Measurements from ENCODE around the gene PNKD.
A peak's percentile ranks its signal among the peaks of the same experiment; 100 is the strongest.

The PNKD gene

GRCh38 chr2:218327451-218328210 lies 57.3 kb downstream of the PNKD start:
- Histone ChIP-seq H2BK12ac (ENCODE audit: low read length) (no peak overlapping the region), H3K4me2 (ENCODE audit: insufficient read depth, low read length, poor library complexity, severe bottlenecking) (no peak overlapping the region), H3K9ac (ENCODE audit: low read depth, low read length, poor library complexity) (no peak overlapping the region), H3K36me3 (replicated peaks in 1 of 2; ENCODE audit: control insufficient read depth in 2 of 2, insufficient read depth in 2 of 2, low read length in 2 of 2) (no peaks in the 10 kb centered on the region), H2AFZ (ENCODE audit: low read length) (no peak overlapping the region), H2BK5ac (ENCODE audit: low read length) (no peak overlapping the region), H2BK120ac (ENCODE audit: low read depth, low read length) (no peak overlapping the region), H3K4me3 (ENCODE audit: low read length in 2 of 2) (no peak overlapping the region), H2AK5ac (ENCODE audit: low read depth, low read length) (no peak overlapping the region), H3K18ac (ENCODE audit: low read length) (no peak overlapping the region), H4K8ac (ENCODE audit: low read depth, low read length) (no peak overlapping the region), H3K27ac (replicated peaks; ENCODE audit: low read length) (no peak overlapping the region), H3K79me1 (ENCODE audit: low read depth, low read length) (no peaks in the 10 kb centered on the region), H3K4ac (ENCODE audit: low read length) (no peak overlapping the region), H3K23ac (ENCODE audit: low read depth, low read length, poor library complexity) (no peak overlapping the region), H3K9me3 (replicated peaks in 1 of 2; ENCODE audit: control insufficient read depth in 2 of 2, insufficient read depth in 1 of 2, low read depth in 1 of 2, low read length in 2 of 2) (no peaks in the 10 kb centered on the region), H3K4me1 (ENCODE audit: control insufficient read depth in 2 of 2, insufficient read depth in 1 of 2, low read depth in 1 of 2, low read length in 2 of 2) (peaks cover 9 to 26% of the 10 kb centered on the region in 2 donors), H2BK15ac (ENCODE audit: low read length) (no peak overlapping the region), H3K14ac (ENCODE audit: low read length) (no peak overlapping the region), H3K27me3 (ENCODE audit: control insufficient read depth in 3 of 3, insufficient read depth in 3 of 3, low read depth in 1 of 3, low read length in 3 of 3) (peaks cover 0 to 73% (median 0%) of the 10 kb centered on the region in 3 experiments), H4K91ac (ENCODE audit: low read depth, low read length, poor library complexity) (no peak overlapping the region)
- DNase-seq (ENCODE audit: low spot score): no peak
- no CpG with 5 or more reads among the region's 11 CpGs for WGBS, 2 donors (ENCODE audit: extremely low coverage in 2 of 2, insufficient read length in 2 of 2, insufficient replicate concordance in 1 of 2)

DNA sequence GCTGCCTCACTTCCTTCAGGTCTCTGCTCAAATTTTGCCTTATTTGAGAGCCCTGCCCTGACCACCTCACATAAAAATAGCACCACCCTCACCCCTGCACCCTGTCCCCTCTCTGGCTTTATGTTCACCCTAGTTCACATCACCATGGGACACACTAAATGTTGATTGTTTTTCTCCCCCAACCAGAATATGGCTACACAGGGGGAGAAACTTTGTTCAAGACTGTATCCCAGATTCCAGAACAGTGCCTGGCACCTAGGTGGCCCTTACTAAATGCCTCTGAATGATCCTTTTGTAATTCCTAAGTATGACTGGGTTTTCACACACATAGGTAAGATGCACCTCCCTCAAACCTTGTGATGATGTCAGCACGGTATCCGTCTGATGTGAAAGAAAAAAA lies 58.0 kb downstream of the PNKD start:
- no CpG with 5 or more reads among the region's 2 CpGs for WGBS, 2 donors (ENCODE audit: extremely low coverage in 2 of 2, insufficient read length in 2 of 2, insufficient replicate concordance in 1 of 2)
- Histone ChIP-seq H3K27ac (replicated peaks; ENCODE audit: low read length) (no peak overlapping the region), H3K23ac (ENCODE audit: low read depth, low read length, poor library complexity) (no peak overlapping the region), H3K4me2 (ENCODE audit: insufficient read depth, low read length, poor library complexity, severe bottlenecking) (no peak overlapping the region), H3K9me3 (replicated peaks in 1 of 2; ENCODE audit: control insufficient read depth in 2 of 2, insufficient read depth in 1 of 2, low read depth in 1 of 2, low read length in 2 of 2) (no peaks in the 10 kb centered on the region), H2AK5ac (ENCODE audit: low read depth, low read length) (no peak overlapping the region), H2BK15ac (ENCODE audit: low read length) (no peak overlapping the region), H3K4me3 (ENCODE audit: low read length in 2 of 2) (no peak overlapping the region), H3K18ac (ENCODE audit: low read length) (no peak overlapping the region), H3K79me1 (ENCODE audit: low read depth, low read length) (no peaks in the 10 kb centered on the region), H3K14ac (ENCODE audit: low read length) (no peak overlapping the region), H2BK12ac (ENCODE audit: low read length) (no peak overlapping the region), H2BK120ac (ENCODE audit: low read depth, low read length) (no peak overlapping the region), H3K36me3 (replicated peaks in 1 of 2; ENCODE audit: control insufficient read depth in 2 of 2, insufficient read depth in 2 of 2, low read length in 2 of 2) (no peaks in the 10 kb centered on the region), H3K4me1 (ENCODE audit: control insufficient read depth in 2 of 2, insufficient read depth in 1 of 2, low read depth in 1 of 2, low read length in 2 of 2) (peaks cover 9 to 29% of the 10 kb centered on the region in 2 donors), H4K8ac (ENCODE audit: low read depth, low read length) (no peak overlapping the region), H2AFZ (ENCODE audit: low read length) (no peak overlapping the region), H3K4ac (ENCODE audit: low read length) (no peak overlapping the region), H3K27me3 (ENCODE audit: control insufficient read depth in 3 of 3, insufficient read depth in 3 of 3, low read depth in 1 of 3, low read length in 3 of 3) (peaks cover 0 to 79% (median 0%) of the 10 kb centered on the region in 3 experiments), H2BK5ac (ENCODE audit: low read length) (no peak overlapping the region), H3K9ac (ENCODE audit: low read depth, low read length, poor library complexity) (no peak overlapping the region), H4K91ac (ENCODE audit: low read depth, low read length, poor library complexity) (no peak overlapping the region)
- DNase-seq (ENCODE audit: low spot score): no peak

DNA sequence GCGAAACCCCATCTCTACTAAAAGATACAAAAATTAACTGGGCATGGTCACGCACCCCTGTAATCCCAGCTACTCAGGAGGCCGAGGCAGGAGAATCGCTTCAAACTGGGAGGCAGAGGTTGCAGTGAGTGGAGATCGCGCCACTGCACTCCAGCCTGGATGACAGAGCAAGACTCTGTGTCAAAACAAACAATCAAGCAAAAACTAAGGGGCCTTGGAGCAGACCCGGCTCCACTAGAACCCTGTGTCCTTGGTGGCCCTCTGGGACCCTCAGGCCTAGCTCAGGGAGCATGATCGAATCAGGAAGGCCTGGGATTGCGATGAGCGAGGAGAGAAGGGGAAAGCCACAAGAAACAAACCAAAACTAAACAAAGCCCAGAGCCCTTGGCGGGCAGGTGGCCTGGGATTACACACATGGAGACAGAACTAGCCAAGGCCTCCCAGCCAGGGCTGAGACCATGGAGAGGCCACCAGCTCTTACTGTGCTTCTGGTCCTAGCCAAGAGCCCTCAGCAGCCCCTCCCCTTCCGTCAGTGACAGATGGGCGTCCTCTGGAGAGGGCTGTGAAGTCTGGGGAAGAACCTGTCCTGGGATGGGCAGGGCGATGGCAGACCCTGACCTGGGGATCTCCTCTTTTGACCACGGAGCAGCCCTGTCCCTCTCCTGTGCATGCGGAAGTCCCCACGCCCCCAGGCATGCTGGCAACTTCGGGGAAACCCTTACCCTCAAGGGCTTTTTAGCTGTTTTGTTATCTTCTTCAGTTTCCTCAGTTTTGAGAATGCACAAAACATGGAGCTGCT lies 58.9 kb downstream of the PNKD start:
- Histone ChIP-seq H3K4me2 (ENCODE audit: insufficient read depth, low read length, poor library complexity, severe bottlenecking) (no peak overlapping the region), H4K91ac (ENCODE audit: low read depth, low read length, poor library complexity) (no peak overlapping the region), H3K14ac (ENCODE audit: low read length) (no peak overlapping the region), H3K9ac (ENCODE audit: low read depth, low read length, poor library complexity) (no peak overlapping the region), H2AK5ac (ENCODE audit: low read depth, low read length) (peak overlapping the region; percentile 85), H2BK15ac (ENCODE audit: low read length) (peak overlapping the region; percentile 77), H2BK120ac (ENCODE audit: low read depth, low read length) (peak overlapping the region; percentile 77), H3K4me1 (ENCODE audit: control insufficient read depth in 2 of 2, insufficient read depth in 1 of 2, low read depth in 1 of 2, low read length in 2 of 2) (peaks cover under 1 to 27% of the 10 kb centered on the region in 2 donors), H3K23ac (ENCODE audit: low read depth, low read length, poor library complexity) (no peak overlapping the region), H2BK12ac (ENCODE audit: low read length) (no peak overlapping the region), H2AFZ (ENCODE audit: low read length) (no peak overlapping the region), H4K8ac (ENCODE audit: low read depth, low read length) (no peak overlapping the region), H3K18ac (ENCODE audit: low read length) (peak overlapping the region; percentile 22), H3K4ac (ENCODE audit: low read length) (no peak overlapping the region), H3K27ac (replicated peaks; ENCODE audit: low read length) (no peak overlapping the region), H3K79me1 (ENCODE audit: low read depth, low read length) (no peaks in the 10 kb centered on the region), H2BK5ac (ENCODE audit: low read length) (peak overlapping the region; percentile 16), H3K36me3 (replicated peaks in 1 of 2; ENCODE audit: control insufficient read depth in 2 of 2, insufficient read depth in 2 of 2, low read length in 2 of 2) (no peaks in the 10 kb centered on the region), H3K9me3 (replicated peaks in 1 of 2; ENCODE audit: control insufficient read depth in 2 of 2, insufficient read depth in 1 of 2, low read depth in 1 of 2, low read length in 2 of 2) (no peaks in the 10 kb centered on the region), H3K27me3 (ENCODE audit: control insufficient read depth in 3 of 3, insufficient read depth in 3 of 3, low read depth in 1 of 3, low read length in 3 of 3) (peaks cover 0 to 75% (median 0%) of the 10 kb centered on the region in 3 experiments), H3K4me3 (ENCODE audit: low read length in 2 of 2) (no peak overlapping the region)
- WGBS, 2 donors (ENCODE audit: extremely low coverage in 2 of 2, insufficient read length in 2 of 2, insufficient replicate concordance in 1 of 2): no CpG with 5 or more reads among the region's 18 CpGs
- no peak for DNase-seq (ENCODE audit: low spot score)

All from neuronal stem cell (in vitro differentiated cells).